Common myeloid progenitor, CD34-positive (primary cell): Measurements from ENCODE around the gene FGFR3.

ENCODE experiments used
- CTCF ChIA-PET: fragments of 350-600 bp; sonication (Branson Sonifier 250); formaldehyde crosslinking; loops from one replicate; lab custom pipeline; 2021; ENCODE audit warnings: antibody characterized with exemption; lab: Charles Lee
- POLR2A ChIA-PET: fragments of 350-600 bp; sonication (Branson Sonifier 250); formaldehyde crosslinking; loops from one replicate; lab custom pipeline; 2021; ENCODE audit warnings: antibody characterized with exemption; lab: Charles Lee
- DNase-seq, 3 donors: peaks; one replicate each; pipeline versions ENCODE4 v3.0.0 to v3.0.0-alpha.2; 2013
- H3K27ac ChIP-seq, 2 experiments: 1 replicate in 1 of 2; 2 replicates in 1 of 2; pipeline ENCODE4 v1.7.0; 2013; ENCODE audit warnings: inconsistent platforms in 2 of 2, low read length in 2 of 2, mild to moderate bottlenecking in 2 of 2, low read depth in 1 of 2, moderate library complexity in 1 of 2; ENCODE audit not compliant: severe bottlenecking in 2 of 2, insufficient read depth in 1 of 2, poor library complexity in 1 of 2
- H3K27me3 ChIP-seq, 5 experiments: replicated peaks in 2 of 5; 1 replicate in 3 of 5; 2 replicates in 2 of 5; pipeline versions ENCODE4 v1.6.1 to v1.7.0; 2013; ENCODE audit warnings: low read length in 4 of 5, mild to moderate bottlenecking in 2 of 5, moderate library complexity in 2 of 5, inconsistent platforms in 1 of 5; ENCODE audit not compliant: insufficient read depth in 5 of 5, control insufficient read depth in 4 of 5
- H3K36me3 ChIP-seq, 4 experiments: 1 replicate in 2 of 4; 2 replicates in 2 of 4; pipeline versions ENCODE4 v1.6.1 to v1.7.0; 2013; ENCODE audit warnings: low read length in 3 of 4, control low read depth in 1 of 4, mild to moderate bottlenecking in 1 of 4; ENCODE audit not compliant: control insufficient read depth in 4 of 4, insufficient read depth in 4 of 4
- H3K4me1 ChIP-seq, 4 experiments: 1 replicate in 3 of 4; 2 replicates in 1 of 4; pipeline versions ENCODE4 v1.6.1 to v1.7.1; 2013; ENCODE audit warnings: low read length in 3 of 4, mild to moderate bottlenecking in 3 of 4, control low read depth in 1 of 4, inconsistent platforms in 1 of 4, moderate library complexity in 1 of 4; ENCODE audit not compliant: control insufficient read depth in 4 of 4, insufficient read depth in 4 of 4; ENCODE audit errors: control extremely low read depth in 1 of 4
- H3K4me3 ChIP-seq, 7 experiments: 1 replicate in 4 of 7; 2 replicates in 3 of 7; pipeline versions ENCODE4 v1.5.1 to v1.7.0; 2013; ENCODE audit warnings: mild to moderate bottlenecking in 7 of 7, low read length in 6 of 7, moderate library complexity in 6 of 7, inconsistent platforms in 2 of 7, low read depth in 2 of 7, control low read depth in 1 of 7; ENCODE audit not compliant: insufficient read depth in 4 of 7, control insufficient read depth in 1 of 7; ENCODE audit errors: extremely low read depth in 1 of 7
- H3K9me3 ChIP-seq, 5 experiments: 1 replicate in 4 of 5; 2 replicates in 1 of 5; pipeline versions ENCODE4 v1.6.1 to v1.7.1; 2013; ENCODE audit warnings: low read length in 4 of 5, mild to moderate bottlenecking in 2 of 5, inconsistent platforms in 1 of 5, low read depth in 1 of 5, moderate library complexity in 1 of 5; ENCODE audit not compliant: control insufficient read depth in 4 of 5, insufficient read depth in 2 of 5; ENCODE audit errors: control extremely low read depth in 1 of 5
- WGBS: methylation state at CpG from one replicate; pipeline ENCODE4 v1.1.5; 2013; ENCODE audit not compliant: insufficient coverage; 5-methylcytosine and 5-hydroxymethylcytosine counted together

Gene FGFR3

DNA sequence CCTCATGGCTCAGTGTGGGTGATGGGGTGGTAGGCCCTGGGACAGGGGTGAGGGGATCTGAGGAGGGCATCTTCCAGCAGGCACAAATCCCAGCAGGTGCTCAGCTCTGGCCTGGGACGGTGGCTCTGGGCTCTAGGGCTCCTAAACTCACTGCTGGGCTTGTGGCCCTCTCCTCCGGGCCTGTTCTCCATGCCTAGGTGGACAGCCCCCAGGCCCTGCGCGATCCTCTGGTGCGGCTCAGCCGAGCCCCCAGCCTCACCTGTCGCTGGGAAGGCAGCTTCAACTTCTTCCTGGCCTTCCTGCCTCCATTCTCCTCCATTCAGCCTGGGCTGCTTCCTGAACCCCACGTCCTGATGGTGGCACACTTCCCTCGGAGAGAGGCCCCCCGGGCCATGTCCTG lies 19.3 kb upstream of the FGFR3 start:
- Histone ChIP-seq H3K27ac (no peak overlapping the region), H3K9me3 (no peaks in the 10 kb centered on the region), H3K4me3 (no peak overlapping the region), H3K27me3 (no peaks in the 10 kb centered on the region), H3K4me1 (peaks cover 0 to 61% (median 54%) of the 10 kb centered on the region in 4 experiments), H3K36me3 (no peaks in the 10 kb centered on the region)
- CTCF ChIA-PET, result interaction anchor here (1.7 to 3.6 kb wide), 4 partner anchors 19 to 36 kb away, joined by 4 to 16 read pairs (median 10); partner anchors contain the start of gene FGFR3
- no peak for DNase-seq
- POLR2A ChIA-PET, result no interaction called here
- WGBS, result 80% methylated on average over 5 of the region's 10 CpGs

- H3K4me3 ChIP-seq, result no peak overlapping the region
- H3K4me1 ChIP-seq, result peaks cover 0 to 40% (median 34%) of the 10 kb centered on the region in 4 experiments
- no peaks in the 10 kb centered on the region for H3K36me3 ChIP-seq
- peak in 2 of 3 donors; percentile 78 to 82 for DNase-seq
- 64% methylated on average over 22 of the region's 23 CpGs for WGBS
- H3K27ac ChIP-seq, result no peak overlapping the region
- no peaks in the 10 kb centered on the region for H3K27me3 ChIP-seq
- ChIA-PET CTCF (interaction anchor here (0.6 kb wide), 1 partner anchor 42 kb away, joined by 3 read pairs; no protein-coding TSS in a partner anchor), POLR2A (no interaction called here)
- H3K9me3 ChIP-seq, result no peaks in the 10 kb centered on the region
Measured at GRCh38 chr4:1775731-1776500, 17.2 kb upstream of the FGFR3 start.

- WGBS, result 97% methylated on average over 16 of the region's 24 CpGs
- no peak overlapping the region for H3K4me3 ChIP-seq
- H3K9me3 ChIP-seq, result no peaks in the 10 kb centered on the region
- POLR2A ChIA-PET, result no interaction called here
- no peak for DNase-seq
- H3K36me3 ChIP-seq, result no peaks in the 10 kb centered on the region
- no peaks in the 10 kb centered on the region for H3K27me3 ChIP-seq
- H3K4me1 ChIP-seq, result peaks cover 0 to 34% (median 27%) of the 10 kb centered on the region in 4 experiments
- CTCF ChIA-PET, result interaction anchor here (1.5 to 2.0 kb wide), 3 partner anchors 15 to 29 kb away, joined by 3 to 7 read pairs (median 6); no protein-coding TSS in a partner anchor
- no peak overlapping the region for H3K27ac ChIP-seq
Measured at GRCh38 chr4:1776521-1777161, 16.5 kb upstream of the FGFR3 start.

GRCh38 chr4:1777822-1778641 lies 15.1 kb upstream of the FGFR3 start:
- Histone ChIP-seq H3K4me3 (no peak overlapping the region), H3K9me3 (no peaks in the 10 kb centered on the region), H3K27ac (no peak overlapping the region), H3K36me3 (no peaks in the 10 kb centered on the region), H3K4me1 (peaks cover 0 to 20% (median 13%) of the 10 kb centered on the region in 4 experiments), H3K27me3 (no peaks in the 10 kb centered on the region)
- no peak for DNase-seq
- WGBS, result 94% methylated on average over 19 of the region's 27 CpGs
- ChIA-PET POLR2A (no interaction called here), CTCF (interaction anchor here (1.0 to 2.0 kb wide), 5 partner anchors 12 to 30 kb away, joined by 3 to 7 read pairs (median 4); no protein-coding TSS in a partner anchor)

DNA sequence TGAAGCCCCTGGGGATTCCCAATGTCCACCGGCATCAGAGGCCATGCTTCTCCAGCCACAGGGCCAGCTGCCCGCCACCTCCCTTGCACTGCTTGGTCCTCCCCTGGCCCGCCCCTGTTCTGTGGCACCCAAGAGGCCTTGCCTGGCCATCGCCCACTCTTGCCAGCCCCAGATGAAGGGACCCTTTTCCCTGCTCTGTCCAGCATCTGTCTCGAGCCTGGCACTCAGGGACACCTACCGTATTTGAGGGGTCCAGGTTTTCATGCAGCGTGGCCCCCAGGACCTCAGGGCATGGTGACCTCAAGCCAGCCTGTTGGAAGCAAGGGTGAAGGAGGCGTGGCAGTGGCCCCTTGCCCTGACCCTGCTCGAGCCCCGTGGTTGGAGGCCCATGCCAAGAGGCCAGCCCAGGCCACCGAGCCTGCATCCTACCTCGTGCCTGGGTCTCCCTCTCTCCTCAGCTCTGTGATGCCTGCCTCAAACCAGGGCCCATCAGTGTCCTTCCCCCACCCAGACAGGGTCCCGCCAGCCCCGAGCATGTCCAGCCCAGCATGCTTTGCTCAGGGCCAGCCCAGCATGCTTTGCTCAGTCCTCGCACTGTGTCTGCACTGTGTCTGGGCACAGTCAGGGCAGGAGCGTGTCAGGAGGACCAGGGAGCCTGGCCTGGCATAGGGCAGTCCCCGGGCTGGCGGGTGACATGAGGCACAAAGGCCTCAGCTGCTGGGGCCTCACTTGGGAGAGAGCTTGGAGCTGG lies 14.3 kb upstream of the FGFR3 start:
- 97% methylated on average over 18 of the region's 18 CpGs for WGBS
- Histone ChIP-seq H3K4me3 (no peak overlapping the region), H3K36me3 (no peaks in the 10 kb centered on the region), H3K9me3 (no peaks in the 10 kb centered on the region), H3K27ac (no peak overlapping the region), H3K4me1 (peaks cover 0 to 13% (median 8%) of the 10 kb centered on the region in 4 experiments), H3K27me3 (no peaks in the 10 kb centered on the region)
- DNase-seq, result no peak
- ChIA-PET POLR2A (no interaction called here), CTCF (interaction anchor here (1.7 to 2.5 kb wide), 3 partner anchors 15 to 31 kb away, joined by 4 to 8 read pairs (median 7); no protein-coding TSS in a partner anchor)

DNA sequence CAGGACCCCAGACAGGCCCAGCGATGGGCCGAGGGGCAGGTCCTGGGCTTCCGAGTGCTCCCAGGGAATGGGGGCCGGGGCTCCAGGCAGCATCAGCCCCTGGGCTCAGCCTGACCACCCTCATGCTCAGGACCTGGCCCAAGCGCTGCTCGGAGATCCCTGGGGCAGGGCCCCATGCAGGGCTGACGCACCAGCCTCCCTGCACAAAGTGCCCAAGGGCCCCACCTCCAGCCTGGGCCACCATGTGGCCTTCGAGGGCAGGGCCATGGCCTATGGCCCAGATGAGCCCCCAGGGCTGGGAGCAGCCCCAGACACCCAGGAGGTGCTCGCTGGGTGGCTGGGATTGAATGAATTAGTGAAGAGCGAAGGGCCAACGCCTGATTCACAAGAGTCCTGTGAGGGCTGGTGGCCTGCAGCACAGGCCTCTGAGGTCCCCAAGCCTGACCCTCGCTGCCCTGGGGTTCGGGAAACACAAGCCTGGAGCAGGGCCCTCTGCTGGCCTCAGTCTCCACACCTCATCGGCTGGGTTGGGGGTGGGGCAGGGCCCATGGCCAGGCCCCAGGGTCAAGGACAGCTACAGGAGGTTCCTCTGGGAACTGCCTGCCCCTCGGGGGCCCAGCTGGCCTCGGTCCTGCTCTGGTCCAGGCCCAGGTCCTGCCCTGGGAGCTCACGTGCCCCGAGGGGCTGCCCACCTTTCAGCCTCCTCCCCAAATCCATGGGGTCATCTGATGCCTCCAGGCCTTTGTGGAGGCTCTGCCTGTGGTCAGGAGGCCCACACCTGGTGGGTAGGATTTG lies 13.3 kb upstream of the FGFR3 start:
- POLR2A ChIA-PET, result no interaction called here
- CTCF ChIA-PET, result interaction anchor here (0.8 to 2.5 kb wide), 4 partner anchors 11 to 119 kb away, joined by 3 to 8 read pairs (median 7); no protein-coding TSS in a partner anchor
- no peaks in the 10 kb centered on the region for H3K27me3 ChIP-seq
- WGBS, result 97% methylated on average over 16 of the region's 18 CpGs
- H3K9me3 ChIP-seq, result no peaks in the 10 kb centered on the region
- no peak overlapping the region for H3K4me3 ChIP-seq
- H3K27ac ChIP-seq, result no peak overlapping the region
- DNase-seq, result no peak
- peaks cover 0 to 13% (median 6%) of the 10 kb centered on the region in 4 experiments for H3K4me1 ChIP-seq
- H3K36me3 ChIP-seq, result no peaks in the 10 kb centered on the region
